Inferior parietal cortex (tissue), 1 donor: Measurements from ENCODE around the gene NDUFV1.
"Not testable (repeated sequence)": the region's sequence is repeated elsewhere in the genome, so short reads cannot be mapped to it uniquely, and the experiment has no call there.

Experiments used
- DNase-seq: peaks from one replicate; pipeline ENCODE4 v3.0.0-alpha.2; 2016; ENCODE audit errors: extremely low spot score

Gene NDUFV1

GRCh38 chr11:67585911-67586310, 20.8 kb upstream of the NDUFV1 start:
- DNase-seq = no peak

GRCh38 chr11:67586568-67587250, 20.0 kb upstream of the NDUFV1 start:
- DNase-seq = no peak

- DNase-seq = no peak
These were observed 18.6 kb upstream of the NDUFV1 start for GRCh38 chr11:67588136-67588503.

GRCh38 chr11:67588899-67589415, 17.8 kb upstream of the NDUFV1 start:
- DNase-seq = not testable (repeated sequence)

GRCh38 chr11:67592880-67593564, 13.7 kb upstream of the NDUFV1 start:
- DNase-seq = no peak

- DNase-seq = no peak
These were observed 13.2 kb upstream of the NDUFV1 start for GRCh38 chr11:67593565-67593905.

GRCh38 chr11:67594480-67594879, 12.3 kb upstream of the NDUFV1 start:
- no peak for DNase-seq

GRCh38 chr11:67596753-67597300, 9.9 kb upstream of the NDUFV1 start:
- DNase-seq = no peak

GRCh38 chr11:67597458-67597857, 9.3 kb upstream of the NDUFV1 start:
- not testable (repeated sequence) for DNase-seq

- not testable (repeated sequence) for DNase-seq
These were observed 8.8 kb upstream of the NDUFV1 start for GRCh38 chr11:67597963-67598362.

- DNase-seq = no peak
These were observed 7.6 kb upstream of the NDUFV1 start for GRCh38 chr11:67599149-67599548.

- no peak for DNase-seq
These were observed 6.3 kb upstream of the NDUFV1 start for GRCh38 chr11:67600324-67601029.

- no peak for DNase-seq
These were observed 5.6 kb upstream of the NDUFV1 start for GRCh38 chr11:67601098-67601497.

- DNase-seq = not testable (repeated sequence)
These were observed 2.6 kb upstream of the NDUFV1 start for GRCh38 chr11:67604119-67604518.

GRCh38 chr11:67604815-67605214, 1.9 kb upstream of the NDUFV1 start:
- no peak for DNase-seq

GRCh38 chr11:67605231-67606011, 1.3 kb upstream of the NDUFV1 start:
- DNase-seq = no peak

GRCh38 chr11:67606093-67606491, 644 bp upstream of the NDUFV1 start:
- DNase-seq = no peak

- no peak for DNase-seq
These were observed 771 bp downstream of the NDUFV1 start for GRCh38 chr11:67607507-67607906.

- no peak for DNase-seq
These were observed 1.8 kb downstream of the NDUFV1 start for GRCh38 chr11:67608486-67608885.

GRCh38 chr11:67609316-67609715, 2.6 kb downstream of the NDUFV1 start:
- no peak for DNase-seq

GRCh38 chr11:67610302-67610868, 3.6 kb downstream of the NDUFV1 start:
- DNase-seq = no peak
